Loucy (cell line): Measurements from ENCODE around the gene MAGEA2.
"Not testable (repeated sequence)": the region's sequence is repeated elsewhere in the genome, so short reads cannot be mapped to it uniquely, and the experiment has no call there.

ENCODE experiments used
- CTCF ChIP-seq: fragments of 200-600 bp; sonication (generic); conservative IDR thresholded peaks from 2 replicates; pipeline ENCODE4 v1.5.1; 2014; ENCODE audit warnings: mild to moderate bottlenecking, antibody characterized with exemption, low read length
- EZH2phosphoT487 ChIP-seq: fragments of 200-600 bp; IDR thresholded peaks from 2 replicates; pipeline ENCODE4 v1.6.1; 2018; ENCODE audit warnings: antibody characterized with exemption, mild to moderate bottlenecking, moderate library complexity, borderline replicate concordance

- not testable (repeated sequence) for TF ChIP-seq CTCF, EZH2phosphoT487
Observed at GRCh38 chrX:152736528-152736927, 17.1 kb downstream of the MAGEA2 start.
